K562 (cell line): ENCODE measurements around the gene FLOT2. TPM values are rescaled to one million over a fixed set of nuclear protein-coding genes. Genes with fewer than 3 reads are reported as not detected.

Experiments used
- BCL6 ChIP-seq: fragments of 250-450 bp; sonication (Bioruptor Pico); IDR thresholded peaks from 2 replicates; pipeline ENCODE4 v1.4.0; 2020
- BRCA1 ChIP-seq, 2 experiments: fragments of 450-650 bp in 1 of 2; sonication (generic) in 1 of 2; formaldehyde crosslinking in 1 of 2; IDR thresholded peaks; 2 replicates each; pipeline versions ENCODE4 v1.5.0 to v1.6.1; 2017 to 2020; ENCODE audit warnings: mild to moderate bottlenecking in 1 of 2, missing genetic modification reagents in 1 of 2
- CBFA2T2 ChIP-seq: fragments of 450-650 bp; conservative IDR thresholded peaks from 2 replicates; pipeline ENCODE4 v1.6.1; 2017; ENCODE audit warnings: mild to moderate bottlenecking
- KAT8 ChIP-seq: fragments of 450-650 bp; IDR thresholded peaks from 2 replicates; pipeline ENCODE4 v1.6.1; 2016; ENCODE audit warnings: low read depth, mild to moderate bottlenecking
- MAFF ChIP-seq: IDR thresholded peaks from 2 replicates; pipeline ENCODE4 v1.6.1; 2012; ENCODE audit warnings: low read length, improper control_type of control experiment
- NFXL1 ChIP-seq: fragments of 450-650 bp; formaldehyde crosslinking; IDR thresholded peaks from 2 replicates; pipeline ENCODE4 v1.4.0; 2021; ENCODE audit warnings: mild to moderate bottlenecking
- PRPF4 ChIP-seq: fragments of 200-400 bp; formaldehyde crosslinking; IDR thresholded peaks from one replicate; pipeline ENCODE4 v1.6.1; 2017; ENCODE audit warnings: low read length, low read depth, mild to moderate bottlenecking; ENCODE audit not compliant: insufficient read depth, poor library complexity, severe bottlenecking
- SP2 ChIP-seq: IDR thresholded peaks from 2 replicates; pipeline ENCODE4 v1.6.1; 2011; ENCODE audit warnings: mild to moderate bottlenecking, low read depth, low read length, moderate library complexity; ENCODE audit not compliant: poor library complexity, severe bottlenecking; ENCODE audit errors: extremely low read depth
- STAT5B ChIP-seq: fragments of 250-450 bp; sonication (Bioruptor Pico); IDR thresholded peaks from 2 replicates; pipeline ENCODE4 v1.8.0; 2021; ENCODE audit warnings: mild to moderate bottlenecking, inconsistent platforms
- THRAP3 ChIP-seq: fragments of 450-650 bp; IDR thresholded peaks from 2 replicates; pipeline ENCODE4 v1.6.1; 2016; ENCODE audit warnings: mild to moderate bottlenecking, inconsistent platforms, borderline replicate concordance
- YBX1 ChIP-seq: fragments of 450-650 bp; IDR thresholded peaks from 2 replicates; pipeline ENCODE4 v1.7.1; 2016; ENCODE audit warnings: mild to moderate bottlenecking
- ZFP36 ChIP-seq: fragments of 150-350 bp; IDR thresholded peaks from 2 replicates; pipeline ENCODE4 v1.6.1; 2018; ENCODE audit warnings: low read length, low read depth; ENCODE audit not compliant: partially characterized antibody
- ZNF384 ChIP-seq: IDR thresholded peaks from 2 replicates; pipeline ENCODE4 v1.6.1; 2012; ENCODE audit warnings: low read depth, low read length, improper control_type of control experiment
- ZNF830 ChIP-seq: fragments of 250-450 bp; sonication (Bioruptor Pico); IDR thresholded peaks from 2 replicates; pipeline ENCODE4 v1.5.0; 2021; ENCODE audit warnings: mild to moderate bottlenecking
- polyA plus RNA-seq, 8 experiments: library from polyadenylated mRNA; depleted of rRNA in 4 of 8; stranded (reverse) in 5 of 8; unstranded in 3 of 8; fragments of >200 nt; fragmentation: Nextera tagmentation in 2 of 8; fragmentation: Illumina TruSeq in 1 of 8; extraction: Ambion mirVana in 2 of 8; extraction: Trizol in 1 of 8; gene quantifications; 2 replicates each; pipeline versions ENCODE4 v1.2.1 to v1.2.3, GENCODE V29; 2011 to 2014; ENCODE audit warnings: inconsistent platforms in 1 of 8, missing spikeins in 1 of 8
- total RNA-seq, 7 experiments: library from RNA; depleted of rRNA in 6 of 7; stranded (reverse); fragments of >200 nt in 6 of 7; fragmentation: Illumina TruSeq in 2 of 7; extraction: Trizol in 2 of 7; gene quantifications; 2 replicates each; pipeline versions ENCODE4 v1.2.1 to v1.2.3, GENCODE V29; 2011 to 2021; ENCODE audit warnings: low replicate concordance in 1 of 7
- TF ChIP-seq, protein P1 (sequence below): fragments of 250-450 bp; sonication (Bioruptor Pico); IDR thresholded peaks from 2 replicates; pipeline ENCODE4 v1.8.0; 2021; ENCODE audit warnings: borderline replicate concordance, mild to moderate bottlenecking, moderate library complexity; ENCODE audit not compliant: poor library complexity, severe bottlenecking
- TF ChIP-seq, protein P2 (sequence below), 3 experiments: fragments of 200-800 bp in 1 of 3; sonication (Bioruptor generic) in 1 of 3; sonication (generic) in 1 of 3; formaldehyde crosslinking in 1 of 3; IDR thresholded peaks; 2 replicates each; pipeline versions ENCODE4 v1.6.1 to v1.8.0; 2016 to 2022; ENCODE audit warnings: mild to moderate bottlenecking in 2 of 3, missing compliant biosample characterization in 2 of 3, missing genetic modification characterization in 2 of 3, missing genetic modification reagents in 1 of 3
- TF ChIP-seq, protein P3 (sequence below): fragments of 450-650 bp; IDR thresholded peaks from 2 replicates; pipeline ENCODE4 v1.6.1; 2016; ENCODE audit warnings: missing biosample characterization, missing genetic modification characterization
- TF ChIP-seq, protein P4 (sequence below): fragments of 250-450 bp; sonication (Bioruptor Pico); IDR thresholded peaks from 2 replicates; pipeline ENCODE4 v1.8.0; 2021; ENCODE audit warnings: mild to moderate bottlenecking, moderate library complexity
- TF ChIP-seq, protein P5 (sequence below), 2 experiments: IDR thresholded peaks in 1 of 2; conservative IDR thresholded peaks in 1 of 2; 2 replicates each; pipeline ENCODE4 v1.6.1; 2016; ENCODE audit warnings: low read depth in 2 of 2, mild to moderate bottlenecking in 1 of 2, missing compliant biosample characterization in 1 of 2, missing genetic modification characterization in 1 of 2, moderate library complexity in 1 of 2

Gene FLOT2
- total and polyA plus RNA-seq, 9 of the 15 experiments (the other 6 are each of a cell fraction or from before 2014, with no cell fraction given) = 17.5 to 138 (median 41.7) TPM

DNA sequence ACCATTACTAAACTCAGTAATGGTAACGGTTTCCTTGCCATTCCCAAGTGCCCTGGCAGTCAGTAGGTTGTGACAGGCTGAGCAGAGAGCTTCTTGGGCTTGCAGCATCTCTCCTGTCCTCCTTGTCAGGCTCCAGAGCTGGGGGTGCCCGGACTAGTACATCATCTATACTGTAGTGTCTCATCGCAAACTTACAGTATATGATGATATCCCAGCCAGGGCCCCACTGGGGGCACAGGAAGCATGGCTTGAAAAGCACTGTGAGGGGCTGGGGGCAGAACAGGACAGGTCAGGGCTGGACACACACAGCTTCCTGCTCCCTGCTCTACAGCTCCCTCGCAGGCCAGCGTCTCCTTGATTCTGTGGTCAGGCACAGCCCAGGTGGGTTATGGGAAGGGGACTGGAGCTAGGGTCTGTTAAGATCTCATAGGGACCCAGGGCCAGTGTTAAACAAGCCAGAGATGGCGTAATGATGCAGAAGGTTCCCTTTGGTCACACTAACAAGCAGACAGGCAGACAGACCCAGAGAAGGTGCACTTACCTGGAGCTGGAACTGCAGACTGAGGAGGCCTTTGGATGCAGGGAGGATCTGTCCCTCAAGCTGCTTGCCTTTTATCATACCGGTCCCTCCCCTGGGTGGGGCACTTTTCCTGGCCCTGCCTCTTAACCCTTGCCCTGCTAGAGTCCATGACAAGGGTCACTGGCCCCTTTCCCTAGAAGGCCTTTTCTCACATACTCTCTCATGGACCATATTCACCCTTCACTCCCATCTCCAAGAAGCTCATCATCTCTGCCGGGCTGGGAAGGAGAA, 35.9 kb downstream of the FLOT2 start (continued):
- TF ChIP-seq CBFA2T2 (no peak), PRPF4 (no peak), BCL6 (no peak), ZNF384 (no peak), MAFF (no peak), YBX1 (no peak), THRAP3 (no peak; the same call in 1 of the 2 replicates), KAT8 (no peak), ZFP36 (peak; percentile 25), SP2 (no peak), BRCA1 (IDR thresholded peaks at IDR 0.05) (no peak), BRCA1 (CRISPR knock-in tag; IDR thresholded peaks at IDR 0.05) (no peak), ZNF830 (CRISPR knock-in tag) (no peak), STAT5B (CRISPR knock-in tag) (no peak), NFXL1 (CRISPR knock-in tag) (no peak)
- TF ChIP-seq, protein P1, sequence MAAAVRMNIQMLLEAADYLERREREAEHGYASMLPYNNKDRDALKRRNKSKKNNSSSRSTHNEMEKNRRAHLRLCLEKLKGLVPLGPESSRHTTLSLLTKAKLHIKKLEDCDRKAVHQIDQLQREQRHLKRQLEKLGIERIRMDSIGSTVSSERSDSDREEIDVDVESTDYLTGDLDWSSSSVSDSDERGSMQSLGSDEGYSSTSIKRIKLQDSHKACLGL = peak; percentile 41
- TF ChIP-seq, protein P2, sequence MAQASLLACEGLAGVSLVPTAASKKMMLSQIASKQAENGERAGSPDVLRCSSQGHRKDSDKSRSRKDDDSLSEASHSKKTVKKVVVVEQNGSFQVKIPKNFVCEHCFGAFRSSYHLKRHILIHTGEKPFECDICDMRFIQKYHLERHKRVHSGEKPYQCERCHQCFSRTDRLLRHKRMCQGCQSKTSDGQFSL (CRISPR knock-in tag; IDR thresholded peaks at IDR 0.05) = no peak
- TF ChIP-seq, protein P2 (tag; IDR thresholded peaks at IDR 0.05) = no peak
- TF ChIP-seq, protein P3, sequence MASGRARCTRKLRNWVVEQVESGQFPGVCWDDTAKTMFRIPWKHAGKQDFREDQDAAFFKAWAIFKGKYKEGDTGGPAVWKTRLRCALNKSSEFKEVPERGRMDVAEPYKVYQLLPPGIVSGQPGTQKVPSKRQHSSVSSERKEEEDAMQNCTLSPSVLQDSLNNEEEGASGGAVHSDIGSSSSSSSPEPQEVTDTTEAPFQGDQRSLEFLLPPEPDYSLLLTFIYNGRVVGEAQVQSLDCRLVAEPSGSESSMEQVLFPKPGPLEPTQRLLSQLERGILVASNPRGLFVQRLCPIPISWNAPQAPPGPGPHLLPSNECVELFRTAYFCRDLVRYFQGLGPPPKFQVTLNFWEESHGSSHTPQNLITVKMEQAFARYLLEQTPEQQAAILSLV (tag) = no peak
- TF ChIP-seq, protein P4, sequence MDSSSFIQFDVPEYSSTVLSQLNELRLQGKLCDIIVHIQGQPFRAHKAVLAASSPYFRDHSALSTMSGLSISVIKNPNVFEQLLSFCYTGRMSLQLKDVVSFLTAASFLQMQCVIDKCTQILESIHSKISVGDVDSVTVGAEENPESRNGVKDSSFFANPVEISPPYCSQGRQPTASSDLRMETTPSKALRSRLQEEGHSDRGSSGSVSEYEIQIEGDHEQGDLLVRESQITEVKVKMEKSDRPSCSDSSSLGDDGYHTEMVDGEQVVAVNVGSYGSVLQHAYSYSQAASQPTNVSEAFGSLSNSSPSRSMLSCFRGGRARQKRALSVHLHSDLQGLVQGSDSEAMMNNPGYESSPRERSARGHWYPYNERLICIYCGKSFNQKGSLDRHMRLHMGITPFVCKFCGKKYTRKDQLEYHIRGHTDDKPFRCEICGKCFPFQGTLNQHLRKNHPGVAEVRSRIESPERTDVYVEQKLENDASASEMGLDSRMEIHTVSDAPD = no peak
- TF ChIP-seq, protein P5, sequence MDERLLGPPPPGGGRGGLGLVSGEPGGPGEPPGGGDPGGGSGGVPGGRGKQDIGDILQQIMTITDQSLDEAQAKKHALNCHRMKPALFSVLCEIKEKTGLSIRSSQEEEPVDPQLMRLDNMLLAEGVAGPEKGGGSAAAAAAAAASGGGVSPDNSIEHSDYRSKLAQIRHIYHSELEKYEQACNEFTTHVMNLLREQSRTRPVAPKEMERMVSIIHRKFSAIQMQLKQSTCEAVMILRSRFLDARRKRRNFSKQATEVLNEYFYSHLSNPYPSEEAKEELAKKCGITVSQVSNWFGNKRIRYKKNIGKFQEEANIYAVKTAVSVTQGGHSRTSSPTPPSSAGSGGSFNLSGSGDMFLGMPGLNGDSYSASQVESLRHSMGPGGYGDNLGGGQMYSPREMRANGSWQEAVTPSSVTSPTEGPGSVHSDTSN (CRISPR knock-in tag; IDR thresholded peaks at IDR 0.05; ENCODE audit: low read depth) = no peak
- TF ChIP-seq, protein P5 (tag; conservative IDR thresholded peaks at IDR 0.05; ENCODE audit: low read depth) = no peak
